ENCODE data around the gene PPDPF.

PPDPF gene

DNA sequence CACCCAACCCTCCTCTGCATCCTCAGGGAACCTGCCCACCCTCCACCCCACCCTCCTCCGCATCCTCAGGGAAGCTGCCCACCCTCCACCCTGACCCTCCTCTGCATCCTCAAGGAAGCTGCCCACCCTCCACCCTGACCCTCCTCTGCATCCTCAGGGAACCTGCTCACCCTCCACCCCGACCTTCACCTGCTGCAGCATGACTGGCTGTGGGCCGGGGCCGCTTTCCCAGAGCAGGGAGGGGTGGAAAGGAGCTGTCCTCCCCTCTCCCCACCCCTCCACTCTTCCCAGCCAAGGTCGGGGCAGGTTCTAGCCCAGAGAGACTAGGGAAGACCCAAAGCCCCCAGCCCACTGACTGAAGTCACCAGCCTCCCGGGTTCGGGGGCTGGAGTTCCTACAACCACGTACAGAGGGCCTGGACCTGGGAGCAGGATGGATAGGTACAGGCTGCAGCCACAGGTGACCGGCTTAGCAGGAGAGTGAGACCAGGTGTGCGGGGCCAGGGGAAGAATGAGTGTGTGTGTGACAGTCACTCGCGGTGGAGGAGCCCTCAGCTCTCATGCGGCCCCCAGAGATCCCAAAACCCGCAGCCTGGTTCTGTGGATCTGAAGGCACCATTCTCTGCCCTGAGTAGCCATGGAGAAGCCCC lies 33.3 kb upstream of the PPDPF start:
- TF ChIP-seq, protein P1, sequence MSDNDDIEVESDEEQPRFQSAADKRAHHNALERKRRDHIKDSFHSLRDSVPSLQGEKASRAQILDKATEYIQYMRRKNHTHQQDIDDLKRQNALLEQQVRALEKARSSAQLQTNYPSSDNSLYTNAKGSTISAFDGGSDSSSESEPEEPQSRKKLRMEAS (IDR thresholded peaks at IDR 0.05; ENCODE audit: low read depth, low read length): no peak
- H3K4me3 ChIP-seq (ENCODE audit: low read depth, low read length): no peak overlapping the region
- no peak for DNase-seq (ENCODE audit: low read depth)

DNA sequence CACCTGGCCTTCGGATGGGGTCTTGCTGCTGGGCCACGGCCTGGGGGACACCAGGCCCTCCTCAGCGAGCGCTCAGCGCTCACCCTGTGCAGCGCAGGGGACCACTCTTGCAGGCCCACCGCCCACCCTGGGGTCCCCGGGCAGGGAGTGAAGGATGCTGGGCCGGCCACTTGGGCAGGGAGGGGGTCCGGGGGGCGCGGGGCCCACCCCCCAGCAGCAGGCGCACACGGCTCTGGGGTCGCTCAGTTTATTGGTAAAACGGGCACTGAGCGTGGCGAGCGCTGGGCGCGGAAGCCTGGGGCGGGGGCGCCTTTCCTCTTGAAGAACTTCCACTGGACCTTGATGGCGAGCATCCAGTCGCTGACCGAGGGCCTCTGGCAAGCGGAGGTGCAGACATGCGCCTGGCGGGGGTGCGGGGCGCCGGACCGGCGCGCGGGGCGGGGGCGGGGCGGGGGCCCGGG lies 32.8 kb upstream of the PPDPF start:
- H3K4me3 ChIP-seq (ENCODE audit: low read depth, low read length): no peak overlapping the region
- TF ChIP-seq, protein P1 (IDR thresholded peaks at IDR 0.05; ENCODE audit: low read depth, low read length): no peak
- TF ChIP-seq POLR2A (IDR thresholded peaks at IDR 0.05; ENCODE audit: extremely low read depth, insufficient read length): no peak
- no peak for TF ChIP-seq MYC (IDR thresholded peaks at IDR 0.05; ENCODE audit: low read depth, low read length)
- TF ChIP-seq CTCF (IDR thresholded peaks at IDR 0.05; ENCODE audit: low read depth, low read length): no peak
- no peak for DNase-seq (ENCODE audit: low read depth)

GRCh38 chr20:63488315-63489251 lies 32.0 kb upstream of the PPDPF start:
- TF ChIP-seq CTCF (IDR thresholded peaks at IDR 0.05; ENCODE audit: low read depth, low read length): no peak
- TF ChIP-seq, protein P1 (IDR thresholded peaks at IDR 0.05; ENCODE audit: low read depth, low read length): no peak
- no peak for TF ChIP-seq POLR2A (IDR thresholded peaks at IDR 0.05; ENCODE audit: extremely low read depth, insufficient read length)
- TF ChIP-seq MYC (IDR thresholded peaks at IDR 0.05; ENCODE audit: low read depth, low read length): no peak
- no peak for DNase-seq (ENCODE audit: low read depth)
- H3K4me3 ChIP-seq (ENCODE audit: low read depth, low read length): no peak overlapping the region

- no peak for TF ChIP-seq POLR2A (IDR thresholded peaks at IDR 0.05; ENCODE audit: extremely low read depth, insufficient read length)
- TF ChIP-seq MYC (IDR thresholded peaks at IDR 0.05; ENCODE audit: low read depth, low read length): no peak
- TF ChIP-seq, protein P1 (IDR thresholded peaks at IDR 0.05; ENCODE audit: low read depth, low read length): no peak
- TF ChIP-seq CTCF (IDR thresholded peaks at IDR 0.05; ENCODE audit: low read depth, low read length): no peak
- no peak for DNase-seq (ENCODE audit: low read depth)
- no peak overlapping the region for H3K4me3 ChIP-seq (ENCODE audit: low read depth, low read length)
These were observed 30.1 kb upstream of the PPDPF start for GRCh38 chr20:63490416-63490815.

GRCh38 chr20:63491078-63491477 lies 29.5 kb upstream of the PPDPF start:
- DNase-seq (ENCODE audit: low read depth): no peak
- no peak for TF ChIP-seq MYC (IDR thresholded peaks at IDR 0.05; ENCODE audit: low read depth, low read length)
- no peak for TF ChIP-seq POLR2A (IDR thresholded peaks at IDR 0.05; ENCODE audit: extremely low read depth, insufficient read length)
- TF ChIP-seq, protein P1 (IDR thresholded peaks at IDR 0.05; ENCODE audit: low read depth, low read length): no peak
- TF ChIP-seq CTCF (IDR thresholded peaks at IDR 0.05; ENCODE audit: low read depth, low read length): no peak
- H3K4me3 ChIP-seq (ENCODE audit: low read depth, low read length): no peak overlapping the region
